Measurements from ENCODE around the gene ZNF526.

Gene ZNF526

DNA sequence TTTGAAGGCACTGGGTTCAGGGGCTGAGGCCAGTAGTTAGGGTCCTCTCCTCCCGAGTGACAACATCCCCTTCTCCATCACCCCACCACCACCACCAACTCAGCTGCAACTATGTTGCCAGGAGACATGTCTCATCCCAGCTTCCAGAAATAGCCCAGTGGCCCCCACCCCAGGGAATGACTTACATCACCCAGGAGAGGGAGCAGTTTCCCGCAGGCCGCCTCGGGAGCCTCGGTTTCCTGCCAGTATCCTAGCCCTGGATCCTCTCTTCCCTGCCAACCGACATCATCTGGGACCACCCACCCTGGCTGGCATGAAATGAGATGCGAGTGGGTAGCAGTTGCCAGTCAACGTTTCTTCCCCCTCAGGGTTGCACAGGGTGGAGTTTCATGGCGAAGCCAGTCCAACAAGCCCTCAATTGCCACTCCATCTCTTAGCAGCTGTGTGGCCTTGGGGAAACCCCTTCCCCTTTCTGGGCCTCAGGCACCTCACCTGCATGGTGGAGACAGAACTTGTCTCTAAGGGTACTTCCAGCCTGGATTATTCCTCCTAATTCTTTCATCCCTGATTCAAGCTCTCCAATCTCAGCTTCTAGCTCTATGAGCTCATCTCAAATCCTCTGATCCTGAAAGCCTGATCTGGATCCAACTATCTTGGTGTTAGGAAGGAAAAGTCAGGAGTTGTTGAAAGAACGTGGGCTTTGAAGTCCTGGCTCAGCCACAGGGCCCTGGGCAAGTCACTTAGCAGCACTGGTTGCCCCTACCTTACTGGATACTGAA, 26.2 kb downstream of the ZNF526 start:
- DNase-seq (ENCODE audit: low read depth in 2 of 2, low spot score in 1 of 2): no peak

DNA sequence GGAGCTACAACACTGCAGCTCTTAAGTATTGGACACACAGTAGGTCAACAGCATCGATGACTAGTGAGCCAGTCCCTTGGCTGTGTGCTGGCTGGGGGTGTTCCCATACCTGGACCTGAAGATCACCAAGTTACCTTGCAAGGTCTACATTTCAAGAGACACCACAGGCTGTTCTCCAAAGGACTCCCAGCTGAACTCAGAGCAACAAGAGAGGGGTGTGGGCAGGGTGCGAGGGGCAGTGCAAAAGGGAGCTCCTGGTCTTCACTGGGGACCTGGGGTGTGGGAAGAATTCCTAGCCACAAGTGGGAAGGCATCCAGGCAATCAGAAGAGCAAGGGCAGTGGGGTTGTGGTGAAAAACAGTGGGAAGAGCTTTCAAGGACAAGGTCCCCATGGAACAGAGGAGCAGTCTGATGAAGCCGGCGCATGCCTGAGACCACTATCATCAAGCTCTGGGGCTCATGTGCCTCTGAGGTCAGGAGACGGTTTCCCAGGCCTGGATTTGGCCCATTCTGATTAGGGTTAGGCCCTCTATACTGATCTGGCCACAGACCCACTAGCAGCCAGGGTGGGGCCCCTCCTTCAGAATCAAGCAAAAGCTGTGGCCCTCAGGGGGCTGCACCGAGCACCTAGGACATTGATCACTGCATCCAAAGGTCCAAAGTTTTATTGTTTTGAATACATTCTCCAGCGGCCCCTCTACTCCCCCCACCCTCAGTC, 27.0 kb downstream of the ZNF526 start:
- DNase-seq (ENCODE audit: low read depth in 2 of 2, low spot score in 1 of 2): no peak

DNA sequence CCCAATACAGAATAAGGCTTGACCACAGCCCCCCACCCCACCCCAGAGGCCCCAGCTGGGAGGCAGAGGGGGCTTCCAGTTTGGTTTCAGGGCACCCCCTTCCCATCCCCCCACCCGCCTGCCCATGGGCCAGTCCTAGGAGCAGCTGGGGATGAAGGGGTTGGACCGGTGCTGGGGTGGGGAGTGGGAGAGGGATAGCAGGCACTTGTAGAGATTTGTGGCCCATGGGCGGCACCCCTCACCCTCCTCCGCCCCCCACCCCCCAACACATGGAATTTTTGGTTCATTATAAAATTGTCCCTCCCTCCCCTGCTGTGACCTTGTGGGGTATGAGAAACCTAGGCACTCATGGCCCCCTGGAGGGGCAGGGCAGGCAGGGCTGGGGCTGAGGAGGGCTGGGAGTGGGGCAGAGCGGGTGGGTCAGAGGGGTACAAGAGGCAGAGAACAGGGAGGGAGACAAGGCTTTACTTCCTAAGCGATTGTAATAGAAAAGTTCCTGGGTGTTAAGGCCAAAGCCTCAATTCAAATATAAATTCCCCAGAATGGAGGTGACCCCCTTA, 27.6 kb downstream of the ZNF526 start:
- DNase-seq (ENCODE audit: low read depth in 2 of 2, low spot score in 1 of 2): no peak

DNA sequence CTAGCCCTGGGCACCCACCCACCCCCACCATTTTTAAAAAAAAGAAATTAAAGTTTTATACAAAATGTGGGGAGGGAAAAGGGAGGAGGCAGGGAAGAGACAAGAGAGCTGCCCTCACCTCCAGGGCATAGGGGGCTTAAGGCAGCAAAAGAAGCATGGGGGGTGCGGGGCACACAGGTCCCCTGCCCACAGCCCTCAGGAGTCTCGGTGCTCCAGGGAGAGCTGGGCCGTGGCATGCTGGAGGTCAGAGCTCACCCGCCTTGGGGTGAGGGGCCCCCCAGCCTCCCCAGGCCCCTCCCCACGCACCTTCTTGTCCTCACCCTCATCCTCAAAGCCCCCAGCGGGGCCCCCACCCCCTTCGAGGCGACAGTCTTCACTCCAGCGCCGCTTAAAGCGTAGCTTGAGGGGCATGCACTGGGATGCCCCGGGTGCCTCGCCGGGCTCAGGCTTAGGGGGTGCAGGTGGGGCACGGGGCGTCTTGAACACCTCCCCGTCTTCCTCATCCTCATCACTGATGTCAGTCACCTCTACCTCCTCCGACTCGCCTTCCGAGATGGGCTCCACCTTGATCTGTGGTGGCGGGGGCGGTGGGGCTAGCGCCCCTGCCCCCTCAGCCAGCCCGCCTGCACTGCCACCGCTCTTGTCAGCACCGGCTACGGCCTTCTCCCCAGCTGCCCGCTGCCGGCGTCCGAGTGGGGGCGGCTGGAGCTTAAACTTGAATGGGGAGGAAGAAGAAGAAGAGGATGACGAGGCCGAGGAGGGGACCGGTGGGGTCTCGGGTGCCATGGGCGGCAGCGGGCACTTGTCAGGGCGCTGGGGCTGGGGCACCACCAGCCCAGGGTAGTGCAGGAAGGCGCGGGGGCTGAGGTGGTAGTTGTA, 28.4 kb downstream of the ZNF526 start:
- DNase-seq (ENCODE audit: low read depth in 2 of 2, low spot score in 1 of 2): no peak

DNA sequence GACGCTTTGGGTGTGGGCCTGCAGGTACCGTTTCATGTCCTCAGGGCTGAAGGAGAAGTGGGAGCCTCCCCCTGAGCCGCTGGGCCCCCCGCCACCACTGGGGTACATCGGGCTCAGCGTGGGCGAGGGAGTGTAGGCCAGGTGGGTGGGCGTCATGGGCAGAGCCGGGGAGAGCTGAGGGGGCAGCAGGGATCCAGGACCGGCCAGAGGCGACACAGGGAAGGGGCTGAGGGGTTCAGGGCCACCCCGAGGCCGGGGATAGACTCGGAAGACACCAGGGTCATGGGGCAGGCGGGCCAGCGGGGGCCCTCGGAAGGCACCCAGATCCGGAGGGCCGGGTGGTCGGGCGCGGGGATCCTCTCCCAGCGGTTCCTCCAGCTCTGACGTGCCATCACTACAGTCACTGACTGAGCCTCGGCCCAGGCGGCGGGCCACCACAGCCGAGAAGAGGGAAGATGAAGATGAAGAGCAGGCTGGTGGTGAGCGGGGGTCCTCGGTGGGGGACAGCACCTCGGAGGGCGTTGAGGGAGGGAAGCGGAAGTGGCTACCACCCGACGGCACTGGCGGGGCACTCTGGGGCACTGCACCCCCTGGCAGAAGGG, 29.1 kb downstream of the ZNF526 start:
- DNase-seq (ENCODE audit: low read depth in 2 of 2, low spot score in 1 of 2): no peak

DNA sequence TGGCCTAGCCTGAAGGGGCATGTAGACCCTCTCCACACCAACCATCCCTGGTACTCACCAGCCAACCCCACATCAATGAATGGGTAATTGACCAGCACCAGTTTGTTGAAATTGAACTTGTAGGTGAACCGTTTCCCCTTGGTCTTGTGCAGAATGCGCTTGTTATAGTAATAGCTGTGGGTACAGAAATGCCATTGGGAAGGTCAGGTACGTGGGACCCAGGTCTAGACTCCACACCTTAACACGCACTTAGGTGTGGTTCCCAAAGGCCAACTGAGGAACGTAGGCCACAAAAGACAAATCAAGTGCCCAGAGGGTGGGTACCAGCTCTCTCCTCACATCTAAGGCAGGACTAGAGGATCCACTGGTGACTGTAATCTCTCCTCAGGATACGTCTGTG, 29.7 kb downstream of the ZNF526 start:
- no peak for DNase-seq (ENCODE audit: low read depth in 2 of 2, low spot score in 1 of 2)

DNA sequence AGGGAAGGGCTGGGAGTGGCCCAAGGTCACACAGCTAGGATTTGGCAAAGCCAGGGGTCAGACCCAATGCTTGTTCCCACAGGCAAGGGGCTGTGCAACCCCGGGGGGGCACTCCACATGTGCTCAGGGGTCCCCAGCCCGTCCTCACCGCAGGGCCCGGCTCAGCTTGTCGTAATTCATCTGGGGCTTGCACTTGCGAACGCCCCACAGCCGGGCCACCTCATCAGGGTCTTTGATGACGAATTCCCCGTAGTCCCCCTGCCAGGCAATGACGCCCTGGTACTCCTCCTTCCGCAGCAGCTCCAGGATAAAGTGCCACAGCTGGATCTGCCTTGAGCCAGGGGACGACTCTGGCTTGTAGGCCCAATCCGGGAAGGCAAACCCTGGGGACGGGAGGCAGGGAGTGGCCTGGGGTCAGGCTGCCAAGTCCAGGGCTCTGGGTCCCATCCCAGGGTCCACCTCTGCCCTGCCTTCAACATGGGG, 30.1 kb downstream of the ZNF526 start:
- DNase-seq (ENCODE audit: low read depth in 2 of 2, low spot score in 1 of 2): no peak

DNA sequence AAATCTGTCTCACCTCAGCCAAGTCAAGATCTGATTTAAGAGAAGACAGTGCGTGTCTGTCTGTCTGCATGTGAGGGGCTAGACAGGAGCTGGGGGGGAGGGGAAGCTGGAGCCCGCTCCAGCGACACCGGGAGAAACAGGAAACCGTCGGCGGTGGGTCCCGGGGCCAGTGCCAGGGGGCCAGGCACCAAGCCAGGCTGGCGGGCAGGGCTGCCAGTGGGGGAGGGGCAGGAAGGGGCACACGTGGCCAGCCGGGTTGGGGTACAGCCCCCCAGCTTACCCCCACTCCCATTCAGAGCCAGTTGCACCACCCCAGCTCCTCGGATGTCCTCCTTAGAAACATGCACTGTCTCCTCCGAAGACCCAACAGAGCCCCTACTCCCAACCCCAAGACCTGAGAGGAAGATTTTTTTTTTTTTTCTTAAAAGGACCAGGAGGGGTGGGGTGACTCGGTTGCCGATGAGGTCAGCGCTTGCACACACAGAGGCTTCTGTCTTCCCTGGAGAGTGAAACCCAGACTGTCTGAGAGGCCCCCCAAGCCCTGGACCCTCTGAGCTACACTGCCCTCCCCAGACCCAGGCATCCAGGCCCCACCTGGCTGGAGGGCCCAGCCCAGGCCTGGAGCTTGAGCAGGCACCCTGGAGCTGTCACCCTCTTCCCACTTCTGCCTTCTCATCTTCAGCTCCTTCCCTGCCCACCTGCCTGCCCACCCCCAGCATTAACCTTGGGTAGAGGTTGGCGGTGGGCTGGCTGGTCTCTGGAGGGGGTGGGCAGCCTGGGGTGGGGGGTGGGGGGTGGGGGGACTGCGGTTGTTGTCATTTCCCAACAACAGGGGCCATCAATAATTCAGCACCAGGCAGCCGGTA, 30.8 kb downstream of the ZNF526 start:
- DNase-seq (ENCODE audit: low read depth in 2 of 2, low spot score in 1 of 2): no peak

DNA sequence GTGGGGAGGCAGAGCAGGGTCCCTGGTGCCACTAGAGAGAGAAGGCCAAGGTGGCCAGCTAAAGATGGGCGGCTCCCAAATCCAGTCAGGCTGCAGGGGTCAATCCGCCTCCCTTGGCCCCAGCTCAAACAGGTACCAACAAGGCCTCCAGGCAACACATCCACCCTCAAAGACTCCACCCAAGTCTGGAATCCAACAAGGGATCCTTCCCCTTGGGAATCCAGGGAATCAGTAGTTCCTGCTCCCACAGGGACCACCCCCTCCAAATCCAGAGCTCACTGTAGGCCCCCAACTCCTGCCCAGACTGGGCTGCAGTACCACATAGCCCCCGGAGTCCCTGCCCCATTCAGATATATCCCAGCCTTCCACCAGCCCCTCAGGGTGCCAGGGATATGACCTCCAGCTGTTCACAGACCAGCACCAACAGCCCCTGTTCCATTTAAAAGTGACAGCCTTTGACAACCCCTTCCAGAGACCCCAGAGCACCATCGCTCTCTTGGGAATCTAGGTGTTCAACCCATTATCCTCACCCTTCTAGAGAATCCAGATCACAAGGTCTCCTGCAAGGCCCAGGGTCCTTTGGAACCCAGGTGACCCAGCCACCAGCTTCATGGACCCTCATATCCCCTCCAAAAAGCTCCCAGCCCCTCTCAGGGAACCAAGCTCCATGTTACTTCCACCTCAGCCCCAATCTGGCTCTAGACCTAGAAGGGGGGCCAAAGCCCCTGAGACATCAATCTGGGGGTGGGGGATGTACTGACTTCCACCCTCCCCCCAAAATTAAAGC, 31.7 kb downstream of the ZNF526 start:
- no peak for DNase-seq (ENCODE audit: low read depth in 2 of 2, low spot score in 1 of 2)

DNA sequence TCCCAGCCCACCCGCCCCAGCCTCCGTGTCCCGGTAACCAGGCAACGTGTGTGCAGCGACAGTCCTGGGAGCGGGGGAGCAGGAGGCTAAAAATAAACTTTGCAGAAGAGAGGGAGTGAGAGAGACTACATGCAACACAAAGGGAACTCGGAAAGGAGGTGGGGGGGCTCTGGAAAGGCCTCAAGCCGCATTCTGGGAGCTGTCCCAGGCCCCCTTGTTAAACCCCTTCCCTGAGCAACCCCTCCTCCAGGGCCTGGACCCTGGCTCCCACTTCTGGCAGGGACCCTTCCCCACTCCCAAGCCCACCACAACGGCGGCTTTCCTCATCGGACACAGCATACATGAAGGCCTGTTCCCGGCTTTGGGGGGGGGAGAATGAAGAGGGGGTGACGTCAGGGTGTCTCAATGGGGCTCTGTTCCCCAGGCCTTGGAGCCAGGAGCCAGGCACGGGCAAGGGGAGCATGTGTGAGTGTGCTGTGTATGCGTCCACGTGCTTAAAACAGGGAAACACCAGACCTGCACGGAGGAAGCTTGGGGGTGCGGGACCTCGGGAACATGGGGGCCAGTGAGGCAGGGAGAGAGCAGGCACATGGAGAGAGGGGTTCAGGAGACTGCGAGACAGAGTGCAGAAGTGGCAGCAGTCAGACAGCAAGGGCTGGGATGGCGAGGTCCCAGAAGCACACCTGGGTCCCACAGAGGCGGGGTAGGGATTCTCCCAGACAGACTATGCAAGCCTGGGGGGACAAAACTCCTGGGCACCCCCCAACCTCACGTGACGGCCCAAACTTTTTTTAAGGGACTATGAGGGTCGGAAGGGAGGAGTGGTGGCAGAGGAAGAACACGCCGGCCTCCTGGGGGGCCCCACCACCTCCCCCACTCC, 32.5 kb downstream of the ZNF526 start:
- no peak for DNase-seq (ENCODE audit: low read depth in 2 of 2, low spot score in 1 of 2)

DNA sequence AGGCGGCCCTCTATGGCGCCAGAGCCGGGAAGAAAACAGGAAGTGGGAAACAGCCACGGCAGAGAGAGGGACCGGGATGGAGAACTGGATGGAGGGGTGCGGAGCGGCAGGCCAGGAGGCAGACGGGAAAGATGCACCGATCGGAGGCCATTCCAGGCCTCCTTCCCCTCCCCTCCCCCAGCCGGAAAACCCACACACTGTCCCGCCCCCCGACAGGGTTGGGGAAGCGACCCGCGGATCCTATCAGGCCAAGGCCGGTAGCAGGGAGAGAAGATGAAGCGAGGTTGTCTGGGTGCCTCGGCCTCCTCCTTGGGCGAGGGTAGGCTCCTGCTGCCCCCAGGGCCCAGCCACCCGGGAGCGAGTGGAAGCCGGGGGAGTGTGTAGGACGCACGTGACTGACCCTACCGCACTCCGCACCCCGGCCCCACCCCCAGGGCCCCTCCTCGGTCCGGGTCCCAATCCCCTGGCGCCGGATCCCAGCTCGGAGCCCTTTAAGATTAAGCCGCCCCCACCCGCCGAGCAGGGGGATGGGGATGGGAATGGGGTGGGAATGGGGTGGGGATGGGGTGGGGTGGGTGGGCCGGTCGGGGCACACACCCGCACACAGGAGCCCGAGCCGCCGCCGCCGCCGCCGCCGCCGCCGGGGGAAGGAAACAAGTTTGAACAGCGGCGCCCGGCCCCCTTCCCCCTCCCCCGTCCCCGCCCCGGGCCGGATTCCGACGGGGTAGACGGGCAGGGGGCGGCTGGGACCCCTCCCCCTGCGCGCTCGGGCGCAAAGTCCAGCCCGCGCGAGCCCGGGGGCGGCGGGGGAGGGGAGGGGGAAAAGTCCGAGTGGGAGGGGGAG, 33.4 kb downstream of the ZNF526 start:
- peak; percentile 24 to 26 for DNase-seq (ENCODE audit: low read depth in 2 of 2, low spot score in 1 of 2)

DNA sequence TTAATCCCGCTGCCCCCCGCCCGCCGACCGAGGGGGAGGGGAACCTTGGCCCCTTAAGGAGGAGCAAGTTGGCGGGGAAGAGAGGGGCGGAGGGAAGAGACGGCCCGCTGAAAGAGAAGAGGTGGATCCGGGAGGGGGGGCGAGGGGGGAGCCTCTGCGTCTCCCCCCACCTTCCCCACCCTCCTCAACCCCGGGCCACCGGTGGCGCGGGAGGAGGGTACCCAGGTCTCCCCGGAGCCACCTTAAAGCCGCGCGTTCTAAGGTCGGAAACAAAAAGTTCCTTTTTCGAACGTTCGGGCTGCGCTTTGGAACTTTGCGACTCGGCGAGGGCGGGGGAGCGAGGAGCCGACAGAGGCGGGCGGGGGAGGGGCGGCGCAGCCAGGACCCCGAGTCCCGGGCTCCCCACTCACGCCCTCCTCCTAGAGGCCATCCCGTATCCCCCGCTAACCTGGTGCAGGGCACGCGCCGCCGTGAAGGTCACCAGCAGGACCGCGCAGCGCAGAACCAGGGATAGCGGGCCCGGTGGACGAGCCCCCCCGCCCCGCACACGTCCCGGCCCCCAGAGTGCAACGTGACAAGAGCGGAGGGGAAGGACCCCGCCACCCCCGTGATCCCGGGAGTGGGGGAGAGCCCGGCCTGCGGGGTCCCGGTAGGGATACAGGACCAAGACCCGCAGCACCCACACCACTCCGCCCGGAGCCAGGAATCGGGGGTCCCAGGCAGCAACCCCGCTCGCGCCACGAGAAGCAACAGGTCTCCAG, 34.2 kb downstream of the ZNF526 start:
- DNase-seq (ENCODE audit: low read depth in 2 of 2, low spot score in 1 of 2): peak; percentile 49 to 63

DNA sequence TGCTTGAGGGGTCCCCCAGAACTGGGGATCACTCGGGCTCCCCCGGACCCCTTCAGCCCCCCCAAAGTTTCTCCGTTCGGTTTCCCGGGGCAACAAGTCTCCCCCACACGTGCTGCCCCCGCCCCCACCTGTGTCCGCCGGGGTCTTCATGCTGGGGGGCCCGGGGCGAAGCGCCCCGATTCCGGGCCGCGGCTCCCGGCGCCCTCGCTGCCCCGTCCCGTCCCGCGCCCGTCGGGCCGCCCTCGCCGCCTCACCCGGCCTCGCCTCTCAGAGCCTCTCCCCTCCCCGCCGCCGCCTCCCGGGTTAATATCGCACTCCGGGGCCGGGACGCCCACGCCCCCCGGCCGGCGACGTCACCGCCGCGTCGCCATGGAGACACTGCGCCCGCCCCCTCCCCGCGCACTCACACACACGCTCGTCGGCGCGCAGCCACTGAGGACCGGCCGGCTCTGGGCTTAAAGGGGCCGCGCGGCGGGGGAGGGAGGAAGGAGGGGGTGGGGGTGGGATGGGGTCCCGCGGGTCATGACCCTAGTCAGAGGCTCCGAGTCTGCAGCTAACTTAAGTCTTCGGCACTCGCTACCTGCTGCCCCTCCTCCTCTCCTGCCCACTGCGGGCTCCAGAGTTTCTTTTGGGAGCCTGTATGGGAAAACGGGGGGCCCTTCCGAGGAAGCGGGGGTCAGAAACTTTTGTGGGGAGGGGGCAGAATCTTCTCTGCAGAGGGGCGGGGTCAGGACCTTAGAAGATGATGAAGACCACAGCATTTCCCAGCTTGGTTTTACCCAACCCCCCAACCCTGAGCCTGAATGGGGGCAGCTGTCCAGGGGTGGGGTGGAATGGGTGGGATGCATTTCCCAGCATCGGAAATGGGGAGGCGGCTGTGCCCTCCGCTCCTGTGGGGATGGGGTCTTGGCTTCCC, 35.0 kb downstream of the ZNF526 start, which contains the start of gene ERF:
Gene ERF (minus strand): TSS at position 279 of the 916 bp plus-strand sequence. CDS start 129 bp downstream, at position 150.
- DNase-seq (ENCODE audit: low read depth in 2 of 2, low spot score in 1 of 2): peak; percentile 84 to 88

DNA sequence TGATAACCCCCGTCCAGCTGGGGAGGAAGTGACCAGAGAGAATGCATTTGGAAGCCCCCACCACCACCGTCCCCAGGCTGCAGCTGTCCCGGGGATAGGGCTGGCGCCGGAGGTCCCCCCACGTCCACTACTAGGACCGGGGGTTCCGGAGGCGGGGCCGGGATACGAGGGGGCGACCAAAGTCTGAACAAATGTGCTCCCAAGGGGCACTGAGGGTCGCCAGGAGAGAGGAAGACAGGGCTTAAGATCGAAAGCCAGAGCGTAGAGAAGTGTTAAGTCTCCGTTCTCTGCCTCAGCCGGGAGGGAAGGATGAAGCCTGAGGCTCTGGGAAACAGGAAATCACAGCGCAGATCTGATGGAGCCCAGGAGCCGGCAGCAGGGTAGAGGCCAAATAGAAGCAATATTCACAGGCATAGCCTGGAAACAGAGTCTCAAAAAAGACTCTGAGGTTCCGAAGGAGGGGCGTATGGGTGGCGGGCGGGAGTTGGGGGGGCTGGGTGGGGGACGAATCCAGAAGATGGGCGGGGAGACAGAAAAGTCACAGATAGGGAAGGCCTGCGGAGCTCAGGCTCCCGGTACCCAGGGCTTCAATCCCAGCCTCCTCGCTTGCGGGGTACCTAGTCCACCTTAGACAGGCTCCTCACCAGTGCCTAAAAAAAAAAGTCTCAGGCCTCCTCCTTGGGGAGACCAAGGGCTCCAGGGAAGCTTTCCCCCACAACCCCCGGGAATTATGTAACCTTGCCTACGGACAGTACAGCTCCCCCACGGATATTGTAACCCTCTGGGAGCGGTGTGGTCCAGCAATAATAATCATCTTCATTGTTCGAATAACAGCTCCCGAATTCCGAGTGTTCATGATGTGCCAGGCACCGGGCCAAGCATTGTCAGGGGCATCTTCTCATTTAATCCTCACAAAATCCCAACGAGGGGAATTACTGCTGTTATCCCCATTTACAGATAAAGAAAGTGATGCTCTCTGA, 35.9 kb downstream of the ZNF526 start:
- no peak for DNase-seq (ENCODE audit: low read depth in 2 of 2, low spot score in 1 of 2)
